Suprapubic skin (tissue), 4 donors: ENCODE results near the gene CYP26C1. TPM values are rescaled to one million over a fixed set of nuclear protein-coding genes. Genes with fewer than 3 reads are reported as not detected.

ENCODE experiments used
- DNase-seq, 2 donors: peaks; one replicate each; pipeline ENCODE4 v3.0.0-alpha.2; 2019; ENCODE audit warnings: low spot score in 2 of 2
- H3K27ac ChIP-seq: fragments of 200-600 bp; sonication (generic); one replicate; pipeline ENCODE4 v1.5.1; 2019
- H3K27me3 ChIP-seq: fragments of 200-600 bp; sonication (generic); one replicate; pipeline ENCODE4 v1.5.1; 2019
- H3K36me3 ChIP-seq: fragments of 200-600 bp; sonication (generic); one replicate; pipeline ENCODE4 v1.5.1; 2019
- H3K4me1 ChIP-seq: fragments of 200-600 bp; sonication (generic); one replicate; pipeline ENCODE4 v1.5.1; 2019
- H3K4me3 ChIP-seq: fragments of 200-600 bp; sonication (generic); one replicate; pipeline ENCODE4 v1.5.1; 2019; ENCODE audit warnings: mild to moderate bottlenecking
- H3K9me3 ChIP-seq: fragments of 200-600 bp; sonication (generic); one replicate; pipeline ENCODE4 v1.5.1; 2019
- CTCF ChIP-seq, 2 donors: fragments of 200-600 bp in 1 of 2; fragments of 450-650 bp in 1 of 2; sonication (generic) in 1 of 2; IDR thresholded peaks; one replicate each; pipeline ENCODE4 v1.5.1; 2016 to 2019; ENCODE audit warnings: antibody characterized with exemption in 2 of 2, mild to moderate bottlenecking in 1 of 2, moderate library complexity in 1 of 2
- EP300 ChIP-seq: sonication (generic); formaldehyde crosslinking; IDR thresholded peaks from one replicate; pipeline ENCODE4 v1.6.1; 2017; ENCODE audit warnings: antibody characterized with exemption
- POLR2A ChIP-seq, 2 donors: fragments of 450-650 bp; IDR thresholded peaks; one replicate each; pipeline ENCODE4 v1.6.1; 2017; ENCODE audit warnings: antibody characterized with exemption in 2 of 2, mild to moderate bottlenecking in 2 of 2, moderate library complexity in 2 of 2
- POLR2AphosphoS5 ChIP-seq, 3 donors: sonication (generic); formaldehyde crosslinking; IDR thresholded peaks; one replicate each; pipeline ENCODE4 v1.6.1; 2017; ENCODE audit warnings: antibody characterized with exemption in 3 of 3
- WGBS: methylation state at CpG from one replicate; pipeline ENCODE4 v1.1.5; 2018; 5-methylcytosine and 5-hydroxymethylcytosine counted together
- total RNA-seq, 4 donors: library from RNA; depleted of rRNA; stranded (reverse); fragments of >200 nt; gene quantifications; one replicate each; pipeline ENCODE4 v1.1.0, GENCODE V29; 2016

CYP26C1 gene
- total RNA-seq, 4 donors from 2014 or later: 0.21 TPM; not detected in 3

DNA sequence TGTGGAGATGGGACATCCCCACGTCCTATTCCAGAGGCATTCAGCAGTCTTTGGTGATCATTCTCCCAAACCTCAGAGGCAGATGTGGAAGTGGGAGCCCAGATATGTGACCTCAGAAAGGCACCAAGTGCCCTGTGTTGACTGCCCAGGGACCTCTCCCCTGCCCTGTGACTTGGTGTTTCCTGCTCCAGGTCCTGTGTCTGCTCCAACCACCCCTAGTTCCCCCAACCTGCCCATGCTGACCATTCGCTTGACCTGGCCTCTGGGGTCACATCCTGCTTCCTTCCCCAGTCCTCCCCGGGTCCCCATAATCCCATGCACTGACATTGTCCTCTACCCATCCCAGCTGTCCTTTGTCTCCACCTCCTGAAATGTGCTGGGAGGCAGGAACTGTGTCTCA is 20.7 kb downstream of the CYP26C1 start:
- H3K27me3 ChIP-seq: peaks cover 28% of the 10 kb centered on the region
- TF ChIP-seq POLR2AphosphoS5 (IDR thresholded peaks at IDR 0.05) (no peak), EP300 (no peak), POLR2A (IDR thresholded peaks at IDR 0.05) (no peak), CTCF (IDR thresholded peaks at IDR 0.05) (no peak)
- WGBS: 62% methylated on average over 3 of the region's 3 CpGs

GRCh38 chr10:93081834-93082233 is 21.2 kb downstream of the CYP26C1 start:
- no peaks in the 10 kb centered on the region for H3K4me1 ChIP-seq
- TF ChIP-seq POLR2AphosphoS5 (IDR thresholded peaks at IDR 0.05) (no peak), POLR2A (IDR thresholded peaks at IDR 0.05) (no peak), EP300 (no peak), CTCF (IDR thresholded peaks at IDR 0.05) (no peak)
- no peak for DNase-seq
- H3K4me3 ChIP-seq: no peak overlapping the region
- H3K27ac ChIP-seq: no peak overlapping the region
- no peaks in the 10 kb centered on the region for H3K9me3 ChIP-seq
- no peaks in the 10 kb centered on the region for H3K36me3 ChIP-seq
- WGBS: 42% methylated on average over 10 of the region's 10 CpGs
- peaks cover 23% of the 10 kb centered on the region for H3K27me3 ChIP-seq

More for the DNA sequence above, 20.7 kb downstream of the CYP26C1 start:
- Histone ChIP-seq H3K36me3 (no peaks in the 10 kb centered on the region), H3K4me1 (no peaks in the 10 kb centered on the region), H3K27ac (no peak overlapping the region), H3K4me3 (no peak overlapping the region), H3K9me3 (no peaks in the 10 kb centered on the region)
- DNase-seq: no peak

- H3K9me3 ChIP-seq: no peaks in the 10 kb centered on the region
- no peak overlapping the region for H3K4me3 ChIP-seq
- TF ChIP-seq POLR2AphosphoS5 (IDR thresholded peaks at IDR 0.05) (no peak), CTCF (IDR thresholded peaks at IDR 0.05) (no peak), EP300 (no peak), POLR2A (IDR thresholded peaks at IDR 0.05) (no peak)
- WGBS: 80% methylated on average over 7 of the region's 7 CpGs
- DNase-seq: no peak
- no peaks in the 10 kb centered on the region for H3K36me3 ChIP-seq
- H3K27me3 ChIP-seq: peaks cover 14% of the 10 kb centered on the region
- no peaks in the 10 kb centered on the region for H3K4me1 ChIP-seq
- no peak overlapping the region for H3K27ac ChIP-seq
Observed at GRCh38 chr10:93083743-93084539, 23.3 kb downstream of the CYP26C1 start.

DNA sequence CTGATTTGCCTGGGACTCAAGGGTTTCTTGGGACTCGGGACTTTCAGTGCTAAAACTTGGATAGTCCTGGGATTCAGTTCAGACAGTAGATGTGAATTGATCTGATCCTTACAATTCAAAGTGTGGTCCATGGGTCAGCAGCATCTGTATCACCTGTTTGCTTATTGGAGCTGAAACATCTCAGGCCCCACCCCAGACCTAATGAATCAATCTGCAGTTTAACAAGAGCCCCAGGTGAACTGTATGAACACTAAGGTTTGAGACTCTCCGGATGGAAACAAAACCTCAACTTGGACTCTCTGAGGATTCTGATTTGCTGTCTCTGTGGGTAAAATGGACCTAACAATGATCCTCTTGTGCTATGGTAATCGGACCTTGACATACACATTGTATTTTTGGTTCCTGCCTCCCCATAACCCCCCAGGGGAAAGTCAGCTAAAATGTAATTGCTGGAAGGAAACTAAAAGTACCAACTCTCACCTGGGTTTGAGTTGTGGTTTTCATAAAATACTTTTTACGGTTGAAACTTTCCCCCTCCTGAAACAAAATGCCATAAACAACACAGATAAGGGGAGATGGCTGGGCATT is 24.8 kb downstream of the CYP26C1 start:
- Histone ChIP-seq H3K36me3 (no peaks in the 10 kb centered on the region), H3K9me3 (no peaks in the 10 kb centered on the region), H3K4me1 (no peaks in the 10 kb centered on the region), H3K27me3 (peaks cover 7% of the 10 kb centered on the region), H3K4me3 (no peak overlapping the region), H3K27ac (no peak overlapping the region)
- DNase-seq: no peak
- no peak for TF ChIP-seq CTCF (IDR thresholded peaks at IDR 0.05)
- TF ChIP-seq POLR2AphosphoS5 (IDR thresholded peaks at IDR 0.05): no peak
- TF ChIP-seq EP300: no peak
- no peak for TF ChIP-seq POLR2A (IDR thresholded peaks at IDR 0.05)
- 51% methylated on average over 4 of the region's 4 CpGs for WGBS

DNA sequence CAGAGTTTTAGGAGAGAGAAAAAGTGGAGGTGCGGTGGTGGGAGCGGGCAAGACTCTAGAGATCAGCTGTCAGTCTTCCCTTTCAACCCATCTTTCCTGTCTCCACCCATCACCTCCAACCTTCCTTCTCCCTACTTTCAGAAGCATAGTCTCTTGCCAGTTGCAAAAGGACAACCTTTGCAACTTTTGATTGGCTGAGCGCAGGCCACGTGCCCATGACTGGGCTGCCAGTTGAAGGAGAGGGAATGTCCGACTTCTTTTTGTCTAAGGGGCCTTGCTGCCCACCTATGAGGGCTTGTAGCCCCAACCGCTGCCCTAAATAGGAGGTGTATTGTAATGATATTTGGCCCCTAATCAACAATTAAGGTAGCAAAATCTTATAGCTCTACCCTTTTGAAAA is 25.7 kb downstream of the CYP26C1 start:
- Histone ChIP-seq H3K4me3 (no peak overlapping the region), H3K36me3 (no peaks in the 10 kb centered on the region), H3K27me3 (no peaks in the 10 kb centered on the region), H3K9me3 (no peaks in the 10 kb centered on the region), H3K4me1 (no peaks in the 10 kb centered on the region), H3K27ac (no peak overlapping the region)
- TF ChIP-seq POLR2AphosphoS5 (IDR thresholded peaks at IDR 0.05): no peak
- no peak for TF ChIP-seq EP300
- no peak for TF ChIP-seq CTCF (IDR thresholded peaks at IDR 0.05)
- TF ChIP-seq POLR2A (IDR thresholded peaks at IDR 0.05): no peak
- no peak for DNase-seq
- 84% methylated on average over 6 of the region's 6 CpGs for WGBS
